ENCODE data around the gene ADAMTSL2.

DNA sequence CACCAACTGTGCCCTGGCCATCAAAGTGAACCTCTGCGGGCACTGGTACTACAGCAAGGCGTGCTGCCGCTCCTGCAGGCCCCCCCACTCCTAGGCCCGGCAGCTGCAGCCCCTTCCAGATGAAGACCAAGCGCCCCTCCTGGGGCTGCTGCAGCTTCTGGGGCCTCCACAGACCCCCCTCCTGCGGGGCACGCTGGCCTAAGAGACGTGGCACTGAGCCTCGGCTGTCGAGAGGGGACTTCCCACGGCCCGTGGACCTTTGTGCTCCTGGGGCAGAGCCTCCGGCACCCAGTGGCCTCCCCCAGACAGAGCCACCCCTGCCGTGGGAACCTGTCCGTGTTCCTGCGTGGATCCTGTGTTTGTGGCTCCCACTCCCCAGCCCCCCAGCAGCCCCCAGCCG lies 40.3 kb downstream of the ADAMTSL2 start:
- TF ChIP-seq CTCF (optimal IDR thresholded peaks at IDR 0.05 in 1 of 3, IDR thresholded peaks at IDR 0.05 in 1 of 3, conservative IDR thresholded peaks at IDR 0.05 in 1 of 3; ENCODE audit: extremely low read depth in 1 of 3, insufficient read depth in 2 of 3, low read length in 3 of 3), result no peak
- TF ChIP-seq EZH2 (IDR thresholded peaks at IDR 0.05; ENCODE audit: low read length), result no peak
